ENCODE results near the gene SRPRB. TPM values are rescaled to one million over a fixed set of nuclear protein-coding genes. Genes with fewer than 3 reads are reported as not detected.

SRPRB gene
- polyA plus RNA-seq, 4 donors = 51.1 to 59.3 (median 53.4) TPM

GRCh38 chr3:133824961-133825485 is 19.4 kb downstream of the SRPRB start:
- DNase-seq (ENCODE audit: low read depth in 4 of 4, low spot score in 3 of 4) = no peak

- DNase-seq (ENCODE audit: low read depth in 4 of 4, low spot score in 3 of 4) = no peak
Measured at GRCh38 chr3:133825969-133826727, 20.5 kb downstream of the SRPRB start.

GRCh38 chr3:133827136-133827535 is 21.5 kb downstream of the SRPRB start:
- no peak for DNase-seq (ENCODE audit: low read depth in 4 of 4, low spot score in 3 of 4)

- no peak for DNase-seq (ENCODE audit: low read depth in 4 of 4, low spot score in 3 of 4)
Measured at GRCh38 chr3:133827684-133828083, 22.1 kb downstream of the SRPRB start.

- no peak for DNase-seq (ENCODE audit: low read depth in 4 of 4, low spot score in 3 of 4)
Measured at GRCh38 chr3:133828576-133829309, 23.1 kb downstream of the SRPRB start.

- no peak for DNase-seq (ENCODE audit: low read depth in 4 of 4, low spot score in 3 of 4)
Measured at GRCh38 chr3:133829310-133829707, 23.7 kb downstream of the SRPRB start.

- DNase-seq (ENCODE audit: low read depth in 4 of 4, low spot score in 3 of 4) = no peak
Measured at GRCh38 chr3:133830071-133830470, 24.5 kb downstream of the SRPRB start.

GRCh38 chr3:133831966-133832801 is 26.6 kb downstream of the SRPRB start:
- no peak for DNase-seq (ENCODE audit: low read depth in 4 of 4, low spot score in 3 of 4)

- no peak for DNase-seq (ENCODE audit: low read depth in 4 of 4, low spot score in 3 of 4)
Measured at GRCh38 chr3:133832802-133833144, 27.2 kb downstream of the SRPRB start.

- DNase-seq (ENCODE audit: low read depth in 4 of 4, low spot score in 3 of 4) = no peak
Measured at GRCh38 chr3:133833267-133833666, 27.7 kb downstream of the SRPRB start.

GRCh38 chr3:133833880-133834620 is 28.4 kb downstream of the SRPRB start:
- no peak for DNase-seq (ENCODE audit: low read depth in 4 of 4, low spot score in 3 of 4)

GRCh38 chr3:133834621-133835417 is 29.2 kb downstream of the SRPRB start:
- DNase-seq (ENCODE audit: low read depth in 4 of 4, low spot score in 3 of 4) = no peak

GRCh38 chr3:133835418-133835743 is 29.8 kb downstream of the SRPRB start:
- DNase-seq (ENCODE audit: low read depth in 4 of 4, low spot score in 3 of 4) = no peak

GRCh38 chr3:133835961-133836360 is 30.3 kb downstream of the SRPRB start:
- no peak for DNase-seq (ENCODE audit: low read depth in 4 of 4, low spot score in 3 of 4)

- no peak for DNase-seq (ENCODE audit: low read depth in 4 of 4, low spot score in 3 of 4)
Measured at GRCh38 chr3:133836497-133837158, 31.0 kb downstream of the SRPRB start.

GRCh38 chr3:133837487-133838295 is 32.1 kb downstream of the SRPRB start:
- no peak for DNase-seq (ENCODE audit: low read depth in 4 of 4, low spot score in 3 of 4)

- DNase-seq (ENCODE audit: low read depth in 4 of 4, low spot score in 3 of 4) = no peak
Measured at GRCh38 chr3:133838296-133838789, 32.7 kb downstream of the SRPRB start.

All from right renal pelvis (tissue), 4 donors.